IMR-90 (cell line): Measurements from ENCODE around the gene MEPCE. TPM values are rescaled to one million over a fixed set of nuclear protein-coding genes. Genes with fewer than 3 reads are reported as not detected.

ENCODE experiments used
- ATAC-seq: fragments of 200-7000 bp; cut with Tn5 transposase; 2 replicates; pipeline ENCODE4 v1.9.1; 2020; ENCODE audit warnings: low read depth, mild to moderate bottlenecking, moderate library complexity
- BruUV-seq: library from RNA; stranded (reverse); fragments of 400-500 nt; replicated peaks from 2 replicates; lab custom pipeline; 2021; lab: Mats Ljungman, UMichigan
- CTCF ChIA-PET: fragments of 300-600 bp; formaldehyde crosslinking; extraction: SDS; loops from one replicate; lab custom pipeline; 2021; ENCODE audit warnings: antibody characterized with exemption; lab: Yijun Ruan, JAX
- POLR2A ChIA-PET: fragments of 300-600 bp; sonication (Branson Sonifier 250); formaldehyde crosslinking; loops from one replicate; lab custom pipeline; 2022; ENCODE audit warnings: antibody characterized with exemption; ENCODE audit not compliant: unreplicated experiment; lab: Charles Lee
- DNase-seq: peaks from one replicate; pipeline ENCODE4 v3.0.0; 2013
- H2AFZ ChIP-seq: replicated peaks from 2 replicates; pipeline ENCODE3; 2013; ENCODE audit warnings: low read length, mild to moderate bottlenecking; ENCODE audit not compliant: poor library complexity
- H2AK5ac ChIP-seq: 2 replicates; pipeline ENCODE4 v1.6.1; 2013; ENCODE audit warnings: low read depth, low read length, inconsistent platforms
- H2AK9ac ChIP-seq: replicated peaks from 2 replicates; pipeline ENCODE3; 2013; ENCODE audit warnings: mild to moderate bottlenecking, low read depth, low read length, moderate library complexity; ENCODE audit not compliant: poor library complexity
- H2BK120ac ChIP-seq: 2 replicates; pipeline ENCODE4 v1.6.1; 2013; ENCODE audit warnings: low read depth, low read length, inconsistent platforms
- H2BK15ac ChIP-seq: 3 replicates; pipeline ENCODE4 v1.6.1; 2013; ENCODE audit warnings: low read depth, low read length, inconsistent platforms
- H2BK20ac ChIP-seq: 2 replicates; pipeline ENCODE4 v1.6.1; 2013; ENCODE audit warnings: low read depth, mild to moderate bottlenecking, inconsistent platforms, low read length, moderate library complexity
- H2BK5ac ChIP-seq: 2 replicates; pipeline ENCODE4 v1.6.1; 2013; ENCODE audit warnings: mild to moderate bottlenecking, low read depth, low read length, inconsistent platforms; ENCODE audit not compliant: poor library complexity, severe bottlenecking
- H3K14ac ChIP-seq: replicated peaks from 2 replicates; pipeline ENCODE4 v1.6.1; 2013; ENCODE audit warnings: low read depth, low read length, inconsistent platforms
- H3K18ac ChIP-seq: 2 replicates; pipeline ENCODE4 v1.6.1; 2013; ENCODE audit warnings: low read depth, low read length, control low read depth
- H3K23ac ChIP-seq: 2 replicates; pipeline ENCODE4 v1.6.1; 2013; ENCODE audit warnings: low read depth, low read length, inconsistent platforms
- H3K27ac ChIP-seq: 2 replicates; pipeline ENCODE4 v1.5.1; 2013; ENCODE audit warnings: mild to moderate bottlenecking, control low read depth, low read length; ENCODE audit not compliant: insufficient read depth
- H3K27me3 ChIP-seq: 2 replicates; pipeline ENCODE4 v1.6.1; 2013; ENCODE audit warnings: low read length; ENCODE audit not compliant: control insufficient read depth, insufficient read depth
- H3K36me3 ChIP-seq: 2 replicates; pipeline ENCODE4 v1.6.1; 2013; ENCODE audit warnings: low read length, mixed read lengths; ENCODE audit not compliant: control insufficient read depth, insufficient read depth
- H3K4ac ChIP-seq: 2 replicates; pipeline ENCODE4 v1.6.1; 2013; ENCODE audit warnings: low read depth, low read length, inconsistent platforms
- H3K4me1 ChIP-seq: 2 replicates; pipeline ENCODE4 v1.6.1; 2013; ENCODE audit warnings: low read length, mixed read lengths; ENCODE audit not compliant: control insufficient read depth, insufficient read depth
- H3K4me2 ChIP-seq: 2 replicates; pipeline ENCODE4 v1.6.1; 2013; ENCODE audit warnings: low read depth, mild to moderate bottlenecking, control low read depth, low read length, moderate library complexity
- H3K4me3 ChIP-seq: 2 replicates; pipeline ENCODE4 v1.5.1; 2013; ENCODE audit warnings: low read depth, mild to moderate bottlenecking, control low read depth, low read length, moderate library complexity; ENCODE audit not compliant: insufficient read depth
- H3K56ac ChIP-seq: 2 replicates; pipeline ENCODE4 v1.6.1; 2013; ENCODE audit warnings: low read length, inconsistent platforms; ENCODE audit not compliant: insufficient read depth; ENCODE audit errors: extremely low read depth
- H3K79me1 ChIP-seq, 2 experiments: 2 replicates each; pipeline ENCODE4 v1.6.1; 2013; ENCODE audit warnings: low read length in 2 of 2, inconsistent platforms in 1 of 2, low read depth in 1 of 2
- H3K9ac ChIP-seq: 2 replicates; pipeline ENCODE4 v1.6.1; 2013; ENCODE audit warnings: low read depth, low read length, control low read depth
- H3K9me1 ChIP-seq: 2 replicates; pipeline ENCODE4 v1.6.1; 2013; ENCODE audit warnings: low read length, inconsistent platforms; ENCODE audit not compliant: insufficient read depth
- H3K9me3 ChIP-seq: 2 replicates; pipeline ENCODE4 v1.6.1; 2013; ENCODE audit warnings: low read length; ENCODE audit not compliant: control insufficient read depth, insufficient read depth
- H4K20me1 ChIP-seq: 2 replicates; pipeline ENCODE4 v1.6.1; 2013; ENCODE audit warnings: low read length, inconsistent platforms; ENCODE audit not compliant: insufficient read depth
- H4K5ac ChIP-seq: 2 replicates; pipeline ENCODE4 v1.6.1; 2013; ENCODE audit warnings: mild to moderate bottlenecking, low read depth, low read length, control low read depth
- H4K8ac ChIP-seq, 2 experiments: 2 replicates each; pipeline ENCODE4 v1.6.1; 2013; ENCODE audit warnings: low read depth in 2 of 2, low read length in 2 of 2, control low read depth in 1 of 2, inconsistent platforms in 1 of 2
- H4K91ac ChIP-seq: 2 replicates; pipeline ENCODE4 v1.6.1; 2013; ENCODE audit warnings: low read depth, low read length, inconsistent platforms; ENCODE audit not compliant: insufficient read depth
- MAFK ChIP-seq: IDR thresholded peaks from 2 replicates; pipeline ENCODE4 v1.6.1; 2012; ENCODE audit warnings: low read depth, low read length, improper control_type of control experiment
- MAZ ChIP-seq: IDR thresholded peaks from 2 replicates; pipeline ENCODE4 v1.6.1; 2012; ENCODE audit warnings: low read depth, mild to moderate bottlenecking, low read length, improper control_type of control experiment, moderate library complexity, borderline replicate concordance
- NFE2L2 ChIP-seq: fragments of 150-350 bp; IDR thresholded peaks from 2 replicates; pipeline ENCODE4 v1.6.1; 2016; ENCODE audit warnings: low read depth, mild to moderate bottlenecking, low read length
- RFX5 ChIP-seq: IDR thresholded peaks from 2 replicates; pipeline ENCODE4 v1.8.0; 2012; ENCODE audit warnings: low read depth, mild to moderate bottlenecking, low read length, moderate library complexity
- WGBS, 2 experiments: methylation state at CpG; one replicate each; pipeline versions ENCODE4 v1.1.5 to v1.1.7; 2013; ENCODE audit warnings: missing lambda C conversion rate in 2 of 2; ENCODE audit not compliant: insufficient read length in 1 of 2; ENCODE audit errors: extremely low coverage in 2 of 2; 5-methylcytosine and 5-hydroxymethylcytosine counted together
- dilution Hi-C: fragments of 300-500 bp; cut with HindIII; formaldehyde crosslinking; loops from one replicate; pipeline ENCODE4 v1.14.3; 2018; ENCODE audit warnings: low sequenced_read_pairs; ENCODE audit not compliant: unreplicated experiment
- in situ Hi-C: fragments of 300-500 bp; cut with MboI; formaldehyde crosslinking; loops from 3 replicates; pipeline ENCODE4 v1.14.3; 2019; ENCODE audit warnings: low sequenced_read_pairs, inconsistent platforms, mixed read lengths
- intact Hi-C: fragments of 100-400 bp; cut with micrococcal nuclease; formaldehyde crosslinking; loops from 2 replicates; pipeline ENCODE4 v1.10.0; 2022
- polyA plus RNA-seq, 3 experiments: library from polyadenylated mRNA; depleted of rRNA; stranded (reverse); fragments of >200 nt; gene quantifications; 2 replicates each; pipeline ENCODE4 v1.2.3, GENCODE V29; 2012; ENCODE audit warnings: low replicate concordance in 1 of 3
- total RNA-seq: library from RNA; depleted of rRNA; stranded (reverse); fragments of >200 nt; gene quantifications from 2 replicates; pipeline ENCODE4 v1.2.3, GENCODE V29; 2012

Gene MEPCE
- total and polyA plus RNA-seq, 2 of the 4 experiments (the other 2 are of a cell fraction), result 18.2 to 22.9 TPM

DNA sequence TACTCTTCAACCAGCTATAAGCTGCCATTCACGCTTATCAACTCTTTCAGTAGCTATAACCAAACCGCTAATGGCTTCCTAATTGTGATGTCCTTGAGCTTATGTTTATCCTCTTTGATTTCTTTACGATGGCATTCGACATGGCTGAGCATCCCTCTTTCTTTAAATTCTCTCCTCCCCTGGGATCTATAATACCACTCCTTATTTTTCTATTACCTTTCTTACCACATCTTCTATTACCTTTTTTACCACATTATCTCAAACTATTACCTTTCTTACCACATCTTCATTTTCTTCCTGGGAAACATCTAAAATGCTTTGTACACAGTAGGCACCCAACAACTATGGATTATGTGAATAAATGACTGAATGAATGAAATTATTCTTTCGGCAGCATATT is 14.2 kb upstream of the MEPCE start:
- H2BK15ac ChIP-seq, result no peak overlapping the region
- no peaks in the 10 kb centered on the region for H3K36me3 ChIP-seq
- H3K23ac ChIP-seq, result no peak overlapping the region
- no peak overlapping the region for H3K56ac ChIP-seq
- CTCF ChIA-PET, result no interaction called here
- BruUV-seq, result no TSS peak
- no peak overlapping the region for H3K27ac ChIP-seq
- POLR2A ChIA-PET, result interaction anchor here (1.0 kb wide), 1 partner anchor 13 kb away, joined by 4 read pairs; the partner anchor contains the start of gene ZCWPW1
- in situ Hi-C loops (no loop called here), intact Hi-C loops (no loop called here), dilution Hi-C loops (no loop called here)
- no peaks in the 10 kb centered on the region for H3K9me1 ChIP-seq
- H3K79me1 ChIP-seq, result no peaks in the 10 kb centered on the region
- 94% methylated on average over 2 of the region's 5 CpGs; no CpG with 5 or more reads in 1 of the 2 experiments for WGBS, 2 experiments
- TF ChIP-seq RFX5 (no peak), MAFK (no peak), NFE2L2 (no peak), MAZ (no peak)
- no peak overlapping the region for H3K4ac ChIP-seq
- H4K8ac ChIP-seq, result no peak overlapping the region
- H3K9ac ChIP-seq, result no peak overlapping the region
- H2BK120ac ChIP-seq, result no peak overlapping the region
- H2BK5ac ChIP-seq, result no peak overlapping the region
- no peak overlapping the region for H3K18ac ChIP-seq
- H4K20me1 ChIP-seq, result no peaks in the 10 kb centered on the region
- no peaks in the 10 kb centered on the region for H3K9me3 ChIP-seq
- DNase-seq, result no peak
- ATAC-seq, result no peak
- H3K4me1 ChIP-seq, result no peaks in the 10 kb centered on the region; the same call in 1 of the 2 replicates
- no peak overlapping the region for H2AK5ac ChIP-seq
- no peak overlapping the region for H3K4me2 ChIP-seq
- H3K4me3 ChIP-seq, result no peak overlapping the region
- no peak overlapping the region for H2AK9ac ChIP-seq
- no peak overlapping the region for H2AFZ ChIP-seq
- H4K91ac ChIP-seq, result no peak overlapping the region
- H4K5ac ChIP-seq, result no peak overlapping the region
- H3K27me3 ChIP-seq, result peaks cover 13% of the 10 kb centered on the region
- H3K14ac ChIP-seq, result no peak overlapping the region
- H2BK20ac ChIP-seq, result no peak overlapping the region
